ENCODE data around the gene HOTAIR.

The HOTAIR gene

DNA sequence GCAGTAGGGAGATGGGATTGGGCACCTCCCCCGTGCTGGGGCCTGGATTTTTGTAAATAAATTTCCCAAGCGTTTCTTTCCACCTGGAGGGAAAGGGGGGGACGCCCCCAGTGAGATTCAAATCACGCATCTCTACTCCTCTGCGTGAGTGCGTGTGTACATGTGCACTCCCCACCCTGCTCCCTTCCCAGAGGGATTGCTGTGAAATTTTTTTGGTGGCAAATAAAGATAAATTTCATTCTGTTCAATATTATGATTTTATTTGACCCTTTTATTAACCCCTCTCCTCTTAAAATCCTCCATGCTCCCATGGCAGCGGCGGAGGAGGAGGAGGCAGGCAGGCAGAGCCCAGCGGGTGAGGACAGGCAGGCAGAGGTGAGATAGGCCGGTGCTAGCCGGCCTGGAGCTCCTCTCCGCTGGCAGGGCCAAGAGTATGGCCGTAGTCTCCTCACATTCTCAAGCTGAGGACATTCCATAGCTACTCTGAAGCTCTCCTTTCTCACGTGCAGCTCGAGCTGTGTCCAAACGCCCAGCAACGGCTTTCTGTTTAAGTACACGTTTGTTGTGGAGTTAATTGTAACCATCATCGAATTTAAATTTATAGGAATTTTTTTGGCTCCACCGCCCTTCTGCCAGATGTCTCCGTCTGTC, 1.5 kb upstream of the HOTAIR start:
- DNase-seq (ENCODE audit: low spot score): no peak

- DNase-seq (ENCODE audit: low spot score): no peak
These were observed 862 bp upstream of the HOTAIR start for GRCh38 chr12:53975479-53976152.

- DNase-seq (ENCODE audit: low spot score): no peak
These were observed 314 bp upstream of the HOTAIR start for GRCh38 chr12:53975064-53975471.

- no peak for DNase-seq (ENCODE audit: low spot score)
These were observed 1.3 kb downstream of the HOTAIR start for GRCh38 chr12:53973236-53974042.

DNA sequence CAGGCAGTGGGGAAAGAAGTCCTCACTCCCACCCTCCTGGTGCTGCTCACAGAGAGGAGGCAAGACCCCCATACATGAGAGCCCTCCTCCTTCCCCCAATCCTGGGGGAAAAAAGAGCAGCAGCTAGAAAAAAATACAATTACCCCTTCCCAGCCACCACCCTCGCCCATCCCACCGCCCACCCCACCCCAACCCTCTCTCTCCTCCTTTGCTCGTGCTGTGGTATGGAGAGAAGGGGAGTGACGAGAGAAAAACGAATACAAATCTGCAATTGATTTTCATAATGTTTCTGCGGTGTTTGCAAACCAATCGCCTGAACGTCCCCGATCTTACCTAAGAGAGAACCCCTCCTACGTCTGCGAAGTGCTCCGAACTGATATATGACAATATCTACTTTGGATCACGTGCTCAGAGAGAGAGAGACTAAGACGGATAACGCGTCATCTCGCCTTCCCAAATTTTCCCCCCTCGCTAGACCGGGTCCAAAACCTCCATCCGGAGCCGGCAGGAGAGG, 2.0 kb downstream of the HOTAIR start, which contains the start of gene HOXC11:
TSS of gene HOXC11 (plus strand) at position 405 of the 514 bp plus-strand sequence. CDS start 116 bp downstream, outside the sequence.
- DNase-seq (ENCODE audit: low spot score): no peak

DNA sequence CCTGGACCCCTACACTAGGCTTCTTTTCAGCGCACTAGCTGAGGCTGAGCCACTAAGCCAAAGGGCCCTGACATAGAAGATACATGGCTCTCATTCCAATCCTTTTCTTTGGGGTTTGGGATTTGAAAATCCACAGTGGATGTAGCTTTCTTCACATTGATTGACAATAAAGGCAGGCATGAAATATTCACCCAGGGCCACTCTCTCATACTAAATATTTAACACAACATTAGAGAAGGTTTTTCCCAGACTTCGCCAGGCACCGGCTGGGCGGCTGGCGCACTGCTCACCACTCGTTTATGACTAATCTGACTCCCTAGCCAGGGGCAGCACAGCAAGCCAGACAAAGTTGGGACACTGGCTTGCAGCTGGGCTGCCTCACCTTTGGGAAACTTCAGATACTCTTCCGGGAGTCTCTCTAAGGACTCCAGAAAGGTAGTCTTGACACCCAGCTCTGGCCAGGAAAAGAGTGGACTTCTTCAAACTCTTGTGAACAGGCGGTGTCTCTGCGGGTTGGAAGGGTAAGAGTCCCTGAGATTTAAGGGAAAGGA, 2.5 kb downstream of the HOTAIR start:
- no peak for DNase-seq (ENCODE audit: low spot score)

- no peak for DNase-seq (ENCODE audit: low spot score)
These were observed 3.1 kb downstream of the HOTAIR start for GRCh38 chr12:53971686-53972085.

DNA sequence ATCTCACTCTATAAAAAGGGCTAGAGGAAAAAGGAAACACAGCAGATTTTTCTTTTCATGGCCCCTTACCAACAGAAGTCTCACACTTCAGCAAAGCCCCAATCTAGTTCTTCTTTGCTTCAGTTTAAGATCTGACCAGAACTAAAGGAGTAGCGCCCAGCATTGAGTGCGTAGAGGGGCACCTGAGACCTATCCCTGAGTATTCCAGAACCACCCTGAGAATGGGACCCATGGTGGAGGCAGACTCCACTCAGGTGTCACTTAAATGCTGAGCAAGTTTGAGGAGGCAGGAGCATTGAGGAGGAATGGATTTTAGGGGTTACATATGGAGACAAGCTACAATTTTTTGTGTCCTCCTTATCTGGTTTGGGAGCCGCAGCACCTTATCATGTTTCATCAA, 3.6 kb downstream of the HOTAIR start:
- no peak for DNase-seq (ENCODE audit: low spot score)

DNA sequence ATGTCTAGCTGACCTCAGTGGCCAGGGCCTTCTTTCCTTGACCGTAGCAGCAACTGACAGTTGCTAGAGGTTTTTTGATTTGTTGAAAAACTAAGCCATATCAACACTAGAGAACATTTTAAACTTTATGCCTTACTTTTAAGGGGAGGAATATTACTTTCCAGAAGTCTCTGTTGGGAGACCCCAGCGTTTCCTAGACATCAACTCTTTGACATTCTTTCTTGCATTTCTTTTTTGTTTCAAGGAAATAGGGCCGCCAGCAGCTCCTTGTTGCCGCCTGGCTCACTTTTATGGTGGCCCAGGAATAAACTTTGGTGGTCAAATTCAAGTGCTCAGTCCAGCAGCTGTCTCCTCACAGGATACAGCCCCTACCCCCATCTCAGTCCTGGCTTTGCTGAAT, 4.3 kb downstream of the HOTAIR start:
- no peak for DNase-seq (ENCODE audit: low spot score)

DNA sequence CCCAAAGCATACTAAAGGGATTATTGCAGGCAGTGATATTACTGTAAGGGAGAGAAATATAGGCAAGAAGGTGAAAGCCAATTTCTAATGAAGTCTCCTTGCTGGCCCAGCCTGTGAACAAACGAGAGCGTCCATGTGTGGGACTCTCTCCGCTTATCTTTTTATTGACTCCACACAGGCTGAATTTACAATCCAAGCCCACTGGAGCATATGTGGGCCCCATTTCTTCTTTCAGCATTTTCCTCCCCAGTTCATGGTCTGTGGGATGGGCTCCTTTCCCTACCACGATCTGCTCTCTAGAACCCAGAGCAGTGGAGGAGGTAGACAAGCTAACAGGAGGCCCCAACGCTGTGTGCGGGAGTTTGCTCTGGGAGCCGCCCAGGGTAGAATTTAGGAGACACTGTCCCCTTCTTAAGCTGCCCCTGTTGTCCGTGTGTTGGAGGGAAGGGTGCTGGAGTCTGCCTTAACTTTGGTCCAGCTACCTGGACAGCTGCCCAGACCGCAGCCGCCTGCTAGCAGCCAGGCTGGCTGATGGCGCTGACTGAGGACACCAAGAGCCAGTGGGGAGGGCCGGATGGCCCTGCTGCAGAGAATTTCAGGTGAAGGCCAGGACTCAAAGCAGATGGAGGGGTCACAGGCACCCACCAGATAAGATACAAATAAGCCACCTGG, 5.0 kb downstream of the HOTAIR start:
- DNase-seq (ENCODE audit: low spot score): no peak

DNA sequence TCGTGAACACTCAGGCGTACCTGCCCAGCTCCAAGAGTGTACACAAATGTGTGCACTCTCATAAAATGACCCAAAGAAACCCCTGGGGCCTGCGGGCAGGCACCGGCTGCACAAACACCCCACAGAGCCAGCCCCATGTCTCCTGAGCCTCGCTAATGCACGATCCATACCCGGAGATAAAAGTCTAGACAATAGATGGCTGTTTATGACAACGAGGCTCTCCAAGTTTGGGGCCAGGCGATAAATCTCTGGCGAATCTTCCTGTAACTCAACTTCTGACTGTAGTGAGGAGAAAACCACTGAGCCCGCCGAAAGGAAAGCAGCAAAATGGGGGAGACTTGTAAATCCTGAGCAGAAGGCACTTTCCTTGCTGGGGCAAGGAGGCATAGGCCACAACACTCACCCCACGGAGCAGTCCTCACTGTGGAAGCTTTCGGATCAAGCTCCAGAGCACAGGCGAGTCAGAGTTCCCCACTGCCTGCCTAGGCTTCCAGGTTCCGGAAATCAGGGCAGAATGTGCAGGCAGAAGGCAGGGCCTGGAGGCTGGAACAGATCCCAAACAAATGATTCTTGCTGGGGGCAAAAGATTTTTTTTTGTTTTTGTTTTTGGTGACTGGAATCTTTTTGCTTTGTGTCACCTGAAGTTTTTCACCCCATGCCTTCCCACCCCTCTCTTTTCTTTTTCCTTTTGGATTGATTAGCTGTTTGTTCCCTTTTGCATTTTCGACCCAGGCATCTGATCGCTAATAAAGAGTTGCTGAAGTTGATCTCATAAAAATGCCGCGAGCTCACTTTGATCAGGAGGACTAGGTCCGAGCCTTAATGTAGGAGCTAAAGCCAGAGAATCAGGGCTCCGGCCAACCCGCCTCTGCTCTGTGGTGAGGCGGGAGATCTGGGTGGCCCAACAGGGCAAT, 6.3 kb downstream of the HOTAIR start:
- DNase-seq (ENCODE audit: low spot score): no peak

- no peak for DNase-seq (ENCODE audit: low spot score)
These were observed 7.3 kb downstream of the HOTAIR start for GRCh38 chr12:53967421-53967925.

DNA sequence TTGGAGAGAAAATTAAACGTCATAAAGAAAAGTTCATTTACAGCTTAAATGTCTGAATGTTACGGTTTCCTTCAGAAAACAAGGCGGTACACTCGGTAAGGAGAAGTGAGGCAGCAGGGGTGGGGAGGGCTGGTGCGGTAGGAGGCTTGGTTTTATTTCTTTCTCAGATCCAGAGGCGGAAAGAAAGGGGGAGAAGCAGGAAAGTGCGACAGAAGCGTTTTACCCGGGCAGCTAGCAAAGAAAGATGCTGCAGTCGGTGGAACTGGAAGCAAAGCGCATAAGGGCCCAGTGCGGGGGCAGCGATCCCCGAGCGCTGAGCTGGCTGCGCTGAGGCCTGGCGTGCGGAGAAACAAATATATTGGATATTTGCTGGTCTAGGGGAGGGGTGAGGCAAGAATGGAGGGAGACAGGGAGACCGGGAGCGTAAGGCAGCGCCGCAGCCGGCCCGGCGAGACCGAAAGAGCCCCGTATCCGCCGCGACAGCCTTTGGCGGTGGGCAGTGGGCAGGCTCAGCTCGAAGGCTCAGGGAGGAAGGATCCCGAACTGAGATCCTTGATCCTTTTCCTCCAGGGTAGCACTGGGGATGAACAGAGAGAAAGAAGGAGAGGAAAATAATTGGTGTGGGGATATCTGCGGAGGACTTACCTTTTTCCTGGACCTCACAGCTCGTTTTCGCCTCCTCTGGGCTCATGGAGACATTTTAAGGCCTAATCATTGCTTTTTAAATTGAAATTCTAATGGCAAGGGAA, 8.2 kb downstream of the HOTAIR start:
- DNase-seq (ENCODE audit: low spot score): no peak

- DNase-seq (ENCODE audit: low spot score): no peak
These were observed 8.7 kb downstream of the HOTAIR start for GRCh38 chr12:53966085-53966384.

GRCh38 chr12:53965281-53966084, 9.3 kb downstream of the HOTAIR start:
- no peak for DNase-seq (ENCODE audit: low spot score)

DNA sequence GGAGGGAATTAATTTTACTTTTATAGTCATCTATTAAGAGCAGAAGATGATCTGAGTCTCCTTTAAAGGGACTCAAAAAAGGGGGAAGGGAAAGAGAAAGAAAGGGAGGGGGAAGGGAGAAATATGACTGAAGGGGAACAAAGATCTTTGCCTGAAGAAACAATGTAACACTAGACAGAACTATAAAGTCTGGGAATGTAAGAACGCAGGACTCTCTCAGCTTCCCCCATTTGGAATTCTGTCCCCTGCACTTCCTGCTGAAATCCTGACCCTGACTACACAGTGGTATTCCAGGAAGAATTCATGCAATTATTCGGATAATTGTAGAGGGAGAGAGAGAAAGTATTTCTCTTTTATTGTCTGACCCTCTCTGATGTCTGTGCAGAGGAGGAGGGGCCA, 10.4 kb downstream of the HOTAIR start:
- DNase-seq (ENCODE audit: low spot score): no peak

DNA sequence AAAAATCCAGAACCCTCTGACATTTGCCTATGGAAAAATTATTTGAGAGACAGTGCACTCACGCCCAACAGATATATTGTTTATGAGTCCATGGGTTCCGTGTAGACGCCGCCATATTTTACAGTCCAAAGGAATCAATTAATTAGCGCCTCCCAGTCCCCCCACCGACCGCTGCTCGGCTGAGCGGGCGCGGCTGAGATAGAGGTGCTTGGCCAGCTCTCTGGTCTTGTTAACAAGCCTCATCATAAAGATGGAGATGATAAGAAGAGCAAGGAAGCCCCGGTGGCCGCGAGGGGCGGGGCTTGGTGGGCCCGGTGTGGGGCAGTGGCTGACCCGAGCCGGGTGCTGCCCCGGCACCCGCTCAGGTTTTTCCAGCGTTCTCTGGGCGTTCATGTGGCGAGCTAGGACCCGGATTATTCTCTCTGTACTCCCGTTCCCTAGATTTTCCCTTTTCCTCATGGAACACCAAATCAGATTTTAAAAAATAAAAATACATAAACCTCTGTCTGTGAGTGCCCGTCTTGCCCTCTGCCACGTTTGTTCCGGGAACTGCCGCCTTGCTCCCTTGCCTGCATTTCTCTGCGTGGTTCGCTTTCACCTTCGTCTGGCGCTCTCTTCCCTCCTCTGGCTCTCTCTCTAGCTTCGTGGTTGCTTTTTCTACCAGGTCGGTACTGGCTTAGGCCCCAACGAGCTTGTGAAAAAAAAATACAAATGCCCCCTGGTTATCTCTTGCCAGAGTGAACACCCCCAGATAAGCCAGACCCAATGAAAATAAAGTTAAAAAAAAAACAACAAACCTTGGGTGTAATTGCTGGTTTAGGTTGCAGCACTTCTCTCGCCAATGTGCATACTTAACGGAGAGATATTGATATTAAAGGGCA, 11.1 kb downstream of the HOTAIR start:
- no peak for DNase-seq (ENCODE audit: low spot score)

DNA sequence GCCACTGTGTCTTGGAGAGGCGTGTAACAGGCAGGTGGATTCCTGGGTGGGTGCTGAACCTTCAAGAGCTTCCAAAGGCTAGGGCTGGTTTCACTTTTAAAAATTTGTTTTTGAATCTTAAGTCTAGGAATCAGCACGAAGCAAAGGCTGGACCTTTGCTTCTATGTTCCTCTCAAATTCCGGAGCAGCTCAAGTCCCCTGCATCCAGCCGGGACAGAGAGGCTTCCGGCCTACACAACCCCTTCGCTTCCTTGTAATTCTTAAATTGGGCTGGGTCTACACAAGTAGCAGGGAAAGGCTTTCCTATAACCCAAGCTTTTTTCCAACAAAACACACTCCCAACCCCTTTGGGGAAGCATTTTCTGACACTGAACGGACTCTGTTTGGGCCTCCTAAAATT, 11.7 kb downstream of the HOTAIR start:
- no peak for DNase-seq (ENCODE audit: low spot score)

Data from cerebellar cortex (tissue), 1 donor.